OCI-LY7 (cell line): ENCODE measurements around the gene CCR5AS.

Source experiments
- BruUV-seq: library from RNA; stranded (reverse); fragments of 400-500 nt; replicated peaks from 2 replicates; lab custom pipeline; 2021; lab: Mats Ljungman, UMichigan
- CTCF ChIA-PET: fragments of 300-600 bp; sonication (Branson Sonifier 250); formaldehyde crosslinking; loops from one replicate; lab custom pipeline; 2022; ENCODE audit warnings: antibody characterized with exemption; ENCODE audit not compliant: unreplicated experiment; lab: Charles Lee
- POLR2A ChIA-PET: fragments of 300-600 bp; sonication (Branson Sonifier 250); formaldehyde crosslinking; loops from one replicate; lab custom pipeline; 2022; ENCODE audit warnings: antibody characterized with exemption; lab: Charles Lee
- DNase-seq: peaks from one replicate; pipeline ENCODE4 v3.0.0-alpha.2; 2015; ENCODE audit warnings: low spot score
- H2AFZ ChIP-seq: fragments of 200-600 bp; sonication (generic), shearing (Covaris generic); 2 replicates; pipeline ENCODE4 v1.6.1; 2014; ENCODE audit warnings: mild to moderate bottlenecking, antibody characterized with exemption, low read length, moderate library complexity
- H3K27ac ChIP-seq: fragments of 200-600 bp; sonication (generic); 2 replicates; pipeline ENCODE4 v1.5.1; 2014; ENCODE audit warnings: mixed run types, low read depth, mild to moderate bottlenecking, moderate library complexity, low read length, inconsistent platforms; ENCODE audit not compliant: poor library complexity, severe bottlenecking
- H3K36me3 ChIP-seq: fragments of 200-600 bp; sonication (generic); 2 replicates; pipeline ENCODE4 v1.6.1; 2014; ENCODE audit warnings: mild to moderate bottlenecking, antibody characterized with exemption, low read length, moderate library complexity, mixed read lengths; ENCODE audit not compliant: insufficient read depth
- H3K4me1 ChIP-seq: fragments of 200-600 bp; sonication (generic); 2 replicates; pipeline ENCODE4 v1.5.1; 2014; ENCODE audit warnings: mild to moderate bottlenecking, low read length; ENCODE audit not compliant: insufficient read depth, poor library complexity, severe bottlenecking
- H3K4me2 ChIP-seq: fragments of 200-600 bp; sonication (generic); 2 replicates; pipeline ENCODE4 v1.6.1; 2014; ENCODE audit warnings: mild to moderate bottlenecking, low read length
- H3K4me3 ChIP-seq: fragments of 200-600 bp; sonication (generic); 2 replicates; pipeline ENCODE4 v1.5.1; 2014; ENCODE audit warnings: mild to moderate bottlenecking, low read depth, low read length; ENCODE audit not compliant: poor library complexity, severe bottlenecking
- H3K79me2 ChIP-seq: fragments of 200-600 bp; sonication (generic); 2 replicates; pipeline ENCODE4 v1.6.1; 2016; ENCODE audit warnings: low read depth, mild to moderate bottlenecking, low read length, moderate library complexity, mixed read lengths; ENCODE audit not compliant: insufficient read depth
- H3K9me2 ChIP-seq: fragments of 200-600 bp; sonication (generic); 2 replicates; pipeline ENCODE4 v1.6.1; 2016; ENCODE audit warnings: mild to moderate bottlenecking, low read length, mixed read lengths; ENCODE audit not compliant: insufficient read depth
- H3K9me3 ChIP-seq: fragments of 200-600 bp; sonication (generic); 2 replicates; pipeline ENCODE4 v1.6.1; 2014; ENCODE audit warnings: mild to moderate bottlenecking, mixed run types, low read length, mixed read lengths
- H4K20me1 ChIP-seq: fragments of 200-600 bp; sonication (generic); 2 replicates; pipeline ENCODE4 v1.6.1; 2014; ENCODE audit warnings: mild to moderate bottlenecking, antibody characterized with exemption, low read length, moderate library complexity, mixed read lengths; ENCODE audit not compliant: insufficient read depth
- CTCF ChIP-seq: fragments of 200-600 bp; sonication (generic); conservative IDR thresholded peaks from 2 replicates; pipeline ENCODE4 v1.5.1; 2014; ENCODE audit warnings: mild to moderate bottlenecking, antibody characterized with exemption, low read length, moderate library complexity, mixed read lengths
- EZH2phosphoT487 ChIP-seq: fragments of 200-600 bp; sonication (generic); IDR thresholded peaks from 2 replicates; pipeline ENCODE4 v1.6.1; 2018; ENCODE audit warnings: low read depth, borderline replicate concordance, mild to moderate bottlenecking, mixed run types, antibody characterized with exemption, low read length, moderate library complexity, mixed read lengths
- intact Hi-C: fragments of 100-400 bp; cut with micrococcal nuclease; formaldehyde crosslinking; loops from one replicate; pipeline ENCODE4 v1.10.0; 2022; ENCODE audit not compliant: unreplicated experiment

CCR5AS gene

GRCh38 chr3:46401579-46401978, 5.3 kb downstream of the CCR5AS start:
- H3K79me2 ChIP-seq: no peaks in the 10 kb centered on the region
- no peaks in the 10 kb centered on the region for H4K20me1 ChIP-seq
- no peak overlapping the region for H2AFZ ChIP-seq
- no peak overlapping the region for H3K4me2 ChIP-seq
- no peak overlapping the region for H3K27ac ChIP-seq
- BruUV-seq: no TSS peak
- no peak for TF ChIP-seq EZH2phosphoT487
- no peak for TF ChIP-seq CTCF
- H3K4me3 ChIP-seq: no peak overlapping the region
- no peak for DNase-seq
- ChIA-PET POLR2A (interaction anchor here (2.1 kb wide), 1 partner anchor 18 kb away, joined by 7 read pairs; no protein-coding TSS in a partner anchor), CTCF (no interaction called here)
- intact Hi-C loops: no loop called here
- H3K9me3 ChIP-seq: no peaks in the 10 kb centered on the region
- no peaks in the 10 kb centered on the region for H3K9me2 ChIP-seq
- H3K4me1 ChIP-seq: peaks cover 6% of the 10 kb centered on the region
- H3K36me3 ChIP-seq: no peaks in the 10 kb centered on the region

GRCh38 chr3:46400846-46401245, 6.0 kb downstream of the CCR5AS start:
- H3K4me3 ChIP-seq: no peak overlapping the region
- no peaks in the 10 kb centered on the region for H3K79me2 ChIP-seq
- H2AFZ ChIP-seq: no peak overlapping the region
- intact Hi-C loops: no loop called here
- no peak for TF ChIP-seq EZH2phosphoT487
- TF ChIP-seq CTCF: no peak
- no peak for DNase-seq
- ChIA-PET CTCF (no interaction called here), POLR2A (interaction anchor here (2.1 kb wide), 1 partner anchor 17 kb away, joined by 7 read pairs; no protein-coding TSS in a partner anchor)
- H4K20me1 ChIP-seq: no peaks in the 10 kb centered on the region
- no peaks in the 10 kb centered on the region for H3K36me3 ChIP-seq
- H3K9me2 ChIP-seq: no peaks in the 10 kb centered on the region
- no peaks in the 10 kb centered on the region for H3K9me3 ChIP-seq
- BruUV-seq: no TSS peak
- H3K4me1 ChIP-seq: no peaks in the 10 kb centered on the region
- no peak overlapping the region for H3K27ac ChIP-seq
- H3K4me2 ChIP-seq: no peak overlapping the region

- BruUV-seq: no TSS peak
- DNase-seq: no peak
- TF ChIP-seq EZH2phosphoT487 (no peak), CTCF (no peak)
- no peaks in the 10 kb centered on the region for H3K79me2 ChIP-seq
- no peaks in the 10 kb centered on the region for H3K4me1 ChIP-seq
- H2AFZ ChIP-seq: no peak overlapping the region
- no peak overlapping the region for H3K4me3 ChIP-seq
- POLR2A ChIA-PET: interaction anchor here (2.1 kb wide), 1 partner anchor 17 kb away, joined by 7 read pairs; no protein-coding TSS in a partner anchor
- no peak overlapping the region for H3K27ac ChIP-seq
- no peaks in the 10 kb centered on the region for H3K9me3 ChIP-seq
- H3K36me3 ChIP-seq: no peaks in the 10 kb centered on the region
- H3K4me2 ChIP-seq: no peak overlapping the region
- H4K20me1 ChIP-seq: no peaks in the 10 kb centered on the region
- H3K9me2 ChIP-seq: no peaks in the 10 kb centered on the region
- intact Hi-C loops: no loop called here
- CTCF ChIA-PET: no interaction called here
Measured at GRCh38 chr3:46400000-46400734, 6.7 kb downstream of the CCR5AS start.
